Measurements from ENCODE around the gene TNFRSF8.
A peak's percentile ranks its signal among the peaks of the same experiment; 100 is the strongest.

The TNFRSF8 gene

GRCh38 chr1:12143631-12144155, 80.6 kb downstream of the TNFRSF8 start:
- no peak overlapping the region for H3K27ac ChIP-seq (ENCODE audit: low read length)
- H3K9me3 ChIP-seq (ENCODE audit: control insufficient read depth in 2 of 2, low read length in 2 of 2), result no peaks in the 10 kb centered on the region
- peaks cover 13% of the 10 kb centered on the region for H3K4me1 ChIP-seq (ENCODE audit: control insufficient read depth, insufficient read depth, low read length)
- H3K36me3 ChIP-seq (ENCODE audit: control insufficient read depth in 2 of 2, insufficient read depth in 2 of 2, low read length in 2 of 2), result no peaks in the 10 kb centered on the region
- no peak overlapping the region for H3K4me3 ChIP-seq (ENCODE audit: low read length in 2 of 2)
- H3K27me3 ChIP-seq (ENCODE audit: control insufficient read depth in 1 of 2, insufficient read depth in 2 of 2, low read length in 2 of 2), result no peaks in the 10 kb centered on the region
- H3K9ac ChIP-seq (ENCODE audit: low read length in 2 of 2), result no peak overlapping the region

GRCh38 chr1:12144236-12144635, 81.1 kb downstream of the TNFRSF8 start:
- H3K4me3 ChIP-seq (ENCODE audit: low read length in 2 of 2), result no peak overlapping the region
- H3K9ac ChIP-seq (ENCODE audit: low read length in 2 of 2), result no peak overlapping the region
- peaks cover 13% of the 10 kb centered on the region for H3K4me1 ChIP-seq (ENCODE audit: control insufficient read depth, insufficient read depth, low read length)
- no peak overlapping the region for H3K27ac ChIP-seq (ENCODE audit: low read length)
- no peaks in the 10 kb centered on the region for H3K27me3 ChIP-seq (ENCODE audit: control insufficient read depth in 1 of 2, insufficient read depth in 2 of 2, low read length in 2 of 2)
- H3K9me3 ChIP-seq (ENCODE audit: control insufficient read depth in 2 of 2, low read length in 2 of 2), result no peaks in the 10 kb centered on the region
- H3K36me3 ChIP-seq (ENCODE audit: control insufficient read depth in 2 of 2, insufficient read depth in 2 of 2, low read length in 2 of 2), result no peaks in the 10 kb centered on the region

GRCh38 chr1:12144969-12145368, 81.9 kb downstream of the TNFRSF8 start:
- H3K27me3 ChIP-seq (ENCODE audit: control insufficient read depth in 1 of 2, insufficient read depth in 2 of 2, low read length in 2 of 2), result no peaks in the 10 kb centered on the region
- no peak overlapping the region for H3K4me3 ChIP-seq (ENCODE audit: low read length in 2 of 2)
- peaks cover 0 to 5% of the 10 kb centered on the region in 2 donors for H3K9me3 ChIP-seq (ENCODE audit: control insufficient read depth in 2 of 2, low read length in 2 of 2)
- H3K36me3 ChIP-seq (ENCODE audit: control insufficient read depth in 2 of 2, insufficient read depth in 2 of 2, low read length in 2 of 2), result no peaks in the 10 kb centered on the region
- H3K9ac ChIP-seq (ENCODE audit: low read length in 2 of 2), result no peak overlapping the region
- H3K4me1 ChIP-seq (ENCODE audit: control insufficient read depth, insufficient read depth, low read length), result peaks cover 13% of the 10 kb centered on the region
- H3K27ac ChIP-seq (ENCODE audit: low read length), result no peak overlapping the region

- no peaks in the 10 kb centered on the region for H3K36me3 ChIP-seq (ENCODE audit: control insufficient read depth in 2 of 2, insufficient read depth in 2 of 2, low read length in 2 of 2)
- H3K4me3 ChIP-seq (ENCODE audit: low read length in 2 of 2), result no peak overlapping the region
- peaks cover 0 to 8% of the 10 kb centered on the region in 2 donors for H3K9me3 ChIP-seq (ENCODE audit: control insufficient read depth in 2 of 2, low read length in 2 of 2)
- peak overlapping the region; percentile 18 for H3K27ac ChIP-seq (ENCODE audit: low read length)
- peaks cover 13% of the 10 kb centered on the region for H3K4me1 ChIP-seq (ENCODE audit: control insufficient read depth, insufficient read depth, low read length)
- no peaks in the 10 kb centered on the region for H3K27me3 ChIP-seq (ENCODE audit: control insufficient read depth in 1 of 2, insufficient read depth in 2 of 2, low read length in 2 of 2)
- no peak overlapping the region for H3K9ac ChIP-seq (ENCODE audit: low read length in 2 of 2)
Observed at GRCh38 chr1:12145616-12146342, 82.7 kb downstream of the TNFRSF8 start.

- Histone ChIP-seq H3K9me3 (ENCODE audit: control insufficient read depth in 2 of 2, low read length in 2 of 2) (peaks cover 0 to 8% of the 10 kb centered on the region in 2 donors), H3K27me3 (ENCODE audit: control insufficient read depth in 1 of 2, insufficient read depth in 2 of 2, low read length in 2 of 2) (no peaks in the 10 kb centered on the region), H3K4me3 (ENCODE audit: low read length in 2 of 2) (no peak overlapping the region), H3K4me1 (ENCODE audit: control insufficient read depth, insufficient read depth, low read length) (peaks cover 13% of the 10 kb centered on the region), H3K27ac (ENCODE audit: low read length) (peak overlapping the region; percentile 18), H3K36me3 (ENCODE audit: control insufficient read depth in 2 of 2, insufficient read depth in 2 of 2, low read length in 2 of 2) (no peaks in the 10 kb centered on the region), H3K9ac (ENCODE audit: low read length in 2 of 2) (no peak overlapping the region)
Observed at GRCh38 chr1:12146343-12147112, 83.4 kb downstream of the TNFRSF8 start.

GRCh38 chr1:12147201-12147701, 84.1 kb downstream of the TNFRSF8 start:
- Histone ChIP-seq H3K4me3 (ENCODE audit: low read length in 2 of 2) (no peak overlapping the region), H3K4me1 (ENCODE audit: control insufficient read depth, insufficient read depth, low read length) (peaks cover 13% of the 10 kb centered on the region), H3K36me3 (ENCODE audit: control insufficient read depth in 2 of 2, insufficient read depth in 2 of 2, low read length in 2 of 2) (no peaks in the 10 kb centered on the region), H3K9me3 (ENCODE audit: control insufficient read depth in 2 of 2, low read length in 2 of 2) (peaks cover 0 to 8% of the 10 kb centered on the region in 2 donors), H3K27me3 (ENCODE audit: control insufficient read depth in 1 of 2, insufficient read depth in 2 of 2, low read length in 2 of 2) (no peaks in the 10 kb centered on the region), H3K27ac (ENCODE audit: low read length) (no peak overlapping the region), H3K9ac (ENCODE audit: low read length in 2 of 2) (no peak overlapping the region)

GRCh38 chr1:12148160-12148957, 85.3 kb downstream of the TNFRSF8 start:
- Histone ChIP-seq H3K4me1 (ENCODE audit: control insufficient read depth, insufficient read depth, low read length) (peaks cover 13% of the 10 kb centered on the region), H3K4me3 (ENCODE audit: low read length in 2 of 2) (no peak overlapping the region), H3K36me3 (ENCODE audit: control insufficient read depth in 2 of 2, insufficient read depth in 2 of 2, low read length in 2 of 2) (no peaks in the 10 kb centered on the region), H3K27me3 (ENCODE audit: control insufficient read depth in 1 of 2, insufficient read depth in 2 of 2, low read length in 2 of 2) (peaks cover 0 to 2% of the 10 kb centered on the region in 2 donors), H3K9ac (ENCODE audit: low read length in 2 of 2) (no peak overlapping the region), H3K27ac (ENCODE audit: low read length) (no peak overlapping the region), H3K9me3 (ENCODE audit: control insufficient read depth in 2 of 2, low read length in 2 of 2) (peaks cover 0 to 8% of the 10 kb centered on the region in 2 donors)

GRCh38 chr1:12148958-12149790, 86.1 kb downstream of the TNFRSF8 start:
- no peak overlapping the region for H3K9ac ChIP-seq (ENCODE audit: low read length in 2 of 2)
- peaks cover 0 to 2% of the 10 kb centered on the region in 2 donors for H3K27me3 ChIP-seq (ENCODE audit: control insufficient read depth in 1 of 2, insufficient read depth in 2 of 2, low read length in 2 of 2)
- H3K9me3 ChIP-seq (ENCODE audit: control insufficient read depth in 2 of 2, low read length in 2 of 2), result peaks cover 0 to 8% of the 10 kb centered on the region in 2 donors
- H3K36me3 ChIP-seq (ENCODE audit: control insufficient read depth in 2 of 2, insufficient read depth in 2 of 2, low read length in 2 of 2), result no peaks in the 10 kb centered on the region
- no peak overlapping the region for H3K27ac ChIP-seq (ENCODE audit: low read length)
- peaks cover 7% of the 10 kb centered on the region for H3K4me1 ChIP-seq (ENCODE audit: control insufficient read depth, insufficient read depth, low read length)
- no peak overlapping the region for H3K4me3 ChIP-seq (ENCODE audit: low read length in 2 of 2)

GRCh38 chr1:12149791-12150175, 86.7 kb downstream of the TNFRSF8 start:
- H3K4me1 ChIP-seq (ENCODE audit: control insufficient read depth, insufficient read depth, low read length), result peaks cover 7% of the 10 kb centered on the region
- no peak overlapping the region for H3K27ac ChIP-seq (ENCODE audit: low read length)
- H3K9me3 ChIP-seq (ENCODE audit: control insufficient read depth in 2 of 2, low read length in 2 of 2), result peaks cover 0 to 8% of the 10 kb centered on the region in 2 donors

More at GRCh38 chr1:12149791-12150175, 86.7 kb downstream of the TNFRSF8 start:
- H3K27me3 ChIP-seq (ENCODE audit: control insufficient read depth in 1 of 2, insufficient read depth in 2 of 2, low read length in 2 of 2), result peaks cover 0 to 2% of the 10 kb centered on the region in 2 donors
- no peaks in the 10 kb centered on the region for H3K36me3 ChIP-seq (ENCODE audit: control insufficient read depth in 2 of 2, insufficient read depth in 2 of 2, low read length in 2 of 2)
- no peak overlapping the region for H3K4me3 ChIP-seq (ENCODE audit: low read length in 2 of 2)
- H3K9ac ChIP-seq (ENCODE audit: low read length in 2 of 2), result no peak overlapping the region

All from stomach smooth muscle (tissue), 2 donors.